Ishikawa (cell line): ENCODE data around the gene MMS19.

Source experiments
- CEBPB ChIP-seq: IDR thresholded peaks from 2 replicates; pipeline ENCODE4 v1.6.1; 2012
- CREB1 ChIP-seq: IDR thresholded peaks from 2 replicates; pipeline ENCODE4 v1.6.1; 2012; ENCODE audit warnings: low read depth
- EGR1 ChIP-seq: IDR thresholded peaks from 2 replicates; pipeline ENCODE4 v1.6.1; 2012
- EP300 ChIP-seq: IDR thresholded peaks from 2 replicates; pipeline ENCODE4 v1.6.1; 2012; ENCODE audit warnings: borderline replicate concordance
- FOXM1 ChIP-seq: IDR thresholded peaks from 2 replicates; pipeline ENCODE4 v1.6.1; 2012; ENCODE audit warnings: low read depth, borderline replicate concordance
- MAX ChIP-seq: IDR thresholded peaks from 2 replicates; pipeline ENCODE4 v1.6.1; 2012
- NFIC ChIP-seq: IDR thresholded peaks from 2 replicates; pipeline ENCODE4 v1.6.1; 2012
- RAD21 ChIP-seq: IDR thresholded peaks from 2 replicates; pipeline ENCODE4 v1.6.1; 2012; ENCODE audit warnings: low read depth
- REST ChIP-seq: IDR thresholded peaks from 2 replicates; pipeline ENCODE4 v1.6.1; 2012; ENCODE audit warnings: low read depth, mild to moderate bottlenecking
- TAF1 ChIP-seq: IDR thresholded peaks from 2 replicates; pipeline ENCODE4 v1.6.1; 2012; ENCODE audit warnings: low read depth, mild to moderate bottlenecking
- TCF12 ChIP-seq: IDR thresholded peaks from 2 replicates; pipeline ENCODE4 v1.6.1; 2012; ENCODE audit warnings: low read depth
- TEAD4 ChIP-seq: IDR thresholded peaks from 2 replicates; pipeline ENCODE4 v1.6.1; 2012
- YY1 ChIP-seq: IDR thresholded peaks from 2 replicates; pipeline ENCODE4 v1.6.1; 2012; ENCODE audit warnings: low read depth
- ZBTB7A ChIP-seq: IDR thresholded peaks from 2 replicates; pipeline ENCODE4 v1.6.1; 2012; ENCODE audit warnings: low read depth
- TF ChIP-seq, protein P1 (sequence below): IDR thresholded peaks from 2 replicates; pipeline ENCODE4 v1.6.1; 2012

Gene MMS19

DNA sequence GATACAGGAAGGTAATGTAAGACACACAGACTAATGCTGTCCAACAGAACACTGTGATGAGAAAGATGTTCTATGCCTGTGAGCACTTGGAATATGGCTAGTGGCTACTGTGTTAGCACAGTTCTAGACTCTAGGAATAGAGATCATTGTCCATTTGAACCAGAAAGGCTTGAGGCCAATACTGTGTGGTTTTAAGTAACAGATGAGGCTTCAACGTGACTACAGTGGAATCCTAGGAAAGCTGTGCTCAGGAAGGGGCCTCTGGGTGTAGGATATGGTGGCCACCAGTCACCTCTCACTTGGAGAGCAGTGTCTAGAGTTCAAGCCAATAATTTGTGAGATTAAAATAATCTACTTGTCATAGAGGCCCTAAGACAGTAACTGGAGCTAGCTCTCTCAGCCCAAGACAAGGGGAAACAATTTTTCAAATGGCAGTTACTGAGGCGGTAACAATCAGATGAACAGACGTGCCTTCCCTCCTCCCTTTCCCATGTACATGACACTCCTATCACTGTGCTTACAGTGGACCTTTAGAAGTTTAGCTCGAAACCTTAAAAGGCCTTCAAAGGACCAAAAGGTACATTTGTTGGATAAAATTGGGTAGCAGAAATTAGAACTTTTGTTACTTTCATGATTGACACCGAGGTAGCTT, 42.1 kb downstream of the MMS19 start:
- TF ChIP-seq CREB1, result no peak
- no peak for TF ChIP-seq REST
- no peak for TF ChIP-seq EP300
- no peak for TF ChIP-seq ZBTB7A
- TF ChIP-seq RAD21, result no peak
- no peak for TF ChIP-seq TEAD4

GRCh38 chr10:97454330-97455036, 43.7 kb downstream of the MMS19 start:
- TF ChIP-seq, protein P1, sequence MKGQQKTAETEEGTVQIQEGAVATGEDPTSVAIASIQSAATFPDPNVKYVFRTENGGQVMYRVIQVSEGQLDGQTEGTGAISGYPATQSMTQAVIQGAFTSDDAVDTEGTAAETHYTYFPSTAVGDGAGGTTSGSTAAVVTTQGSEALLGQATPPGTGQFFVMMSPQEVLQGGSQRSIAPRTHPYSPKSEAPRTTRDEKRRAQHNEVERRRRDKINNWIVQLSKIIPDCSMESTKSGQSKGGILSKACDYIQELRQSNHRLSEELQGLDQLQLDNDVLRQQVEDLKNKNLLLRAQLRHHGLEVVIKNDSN, result no peak
- peak; percentile 68 for TF ChIP-seq NFIC

DNA sequence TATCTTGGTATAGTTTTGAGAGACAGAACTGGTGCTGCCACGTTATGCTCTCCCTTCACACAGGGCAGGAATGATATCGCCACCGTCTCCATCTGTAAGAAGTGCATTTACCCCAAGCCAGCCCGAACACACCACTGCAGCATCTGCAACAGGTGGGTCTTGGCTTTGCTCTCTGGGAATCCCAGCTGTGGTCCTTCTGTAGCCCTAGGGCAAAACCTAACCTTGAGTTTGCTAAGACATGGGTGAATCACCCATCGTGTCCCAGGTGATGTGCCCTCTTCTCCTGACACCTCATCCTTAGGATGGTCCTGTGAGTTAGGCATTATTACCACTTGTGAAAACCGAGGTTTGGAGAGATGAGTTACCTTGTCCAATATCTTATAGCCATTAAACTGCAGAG, 45.9 kb downstream of the MMS19 start:
- no peak for TF ChIP-seq CREB1

DNA sequence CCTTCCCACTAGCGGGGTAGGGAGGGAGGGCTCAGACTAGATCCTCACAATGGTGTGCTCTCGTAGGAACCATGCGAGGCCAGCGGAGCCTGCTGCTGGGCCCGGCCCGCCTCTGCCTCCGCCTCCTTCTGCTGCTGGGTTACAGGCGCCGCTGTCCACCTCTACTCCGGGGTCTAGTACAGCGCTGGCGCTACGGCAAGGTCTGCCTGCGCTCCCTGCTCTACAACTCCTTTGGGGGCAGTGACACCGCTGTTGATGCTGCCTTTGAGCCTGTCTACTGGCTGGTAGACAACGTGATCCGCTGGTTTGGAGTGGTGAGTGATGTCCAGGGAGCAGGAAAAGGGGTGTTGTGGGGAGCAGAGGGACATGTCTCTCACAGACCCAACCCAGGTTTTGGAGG, 46.6 kb downstream of the MMS19 start:
- TF ChIP-seq TAF1 (no peak), NFIC (no peak), YY1 (no peak), EP300 (no peak), REST (no peak), TCF12 (no peak)
- TF ChIP-seq, protein P1, result no peak

DNA sequence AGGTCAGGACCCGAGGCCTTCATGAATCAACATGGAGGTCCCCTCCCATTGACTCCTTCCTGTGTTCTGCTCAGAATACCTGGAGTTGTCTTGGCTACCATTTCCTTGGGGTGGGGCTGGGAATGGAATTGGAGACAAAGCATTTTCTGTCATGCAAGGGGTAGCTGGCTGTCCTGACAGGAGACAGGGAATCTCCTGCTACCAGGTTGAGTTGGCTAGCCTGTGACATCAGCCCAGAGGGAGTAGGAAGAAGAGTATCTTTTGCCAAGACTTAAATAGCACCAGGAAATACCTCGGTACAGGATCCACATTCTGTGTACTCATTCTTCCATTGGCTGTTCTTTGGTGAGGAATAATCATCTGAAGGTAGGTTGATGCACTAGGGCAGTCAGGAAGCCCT, 47.4 kb downstream of the MMS19 start:
- TF ChIP-seq REST (no peak), TAF1 (no peak), CEBPB (no peak), CREB1 (no peak), RAD21 (no peak), TCF12 (no peak), EP300 (no peak), MAX (no peak), NFIC (no peak), ZBTB7A (no peak), YY1 (no peak), EGR1 (no peak), TEAD4 (no peak), FOXM1 (no peak)
- TF ChIP-seq, protein P1, result no peak
